Keratinocyte (primary cell): ENCODE results near the gene UFSP1. TPM values are rescaled to one million over a fixed set of nuclear protein-coding genes. Genes with fewer than 3 reads are reported as not detected.

Source experiments
- DNase-seq: peaks from one replicate; pipeline ENCODE4 v3.0.0-alpha.2; 2011; ENCODE audit warnings: low read depth, missing footprints, low spot score
- FAIRE-seq: peaks from 2 replicates; lab custom pipeline; 2011; peaks lifted over from hg19 to GRCh38; lab: Jason Lieb, UNC
- H2AFZ ChIP-seq: 2 replicates; pipeline ENCODE4 v1.6.0; 2012; ENCODE audit warnings: low read length, control low read depth, inconsistent platforms; ENCODE audit not compliant: control insufficient read depth
- H3K27ac ChIP-seq: 2 replicates; pipeline ENCODE4 v1.5.1; 2011; ENCODE audit warnings: low read length; ENCODE audit not compliant: control insufficient read depth, insufficient read depth
- H3K27me3 ChIP-seq: 3 replicates; pipeline ENCODE4 v1.6.0; 2011; ENCODE audit warnings: low read length; ENCODE audit not compliant: control insufficient read depth, insufficient read depth; ENCODE audit errors: extremely low read depth
- H3K36me3 ChIP-seq, 2 experiments: 2 replicates in 1 of 2; 3 replicates in 1 of 2; pipeline ENCODE4 v1.5.1; 2011; ENCODE audit warnings: low read length in 2 of 2, mild to moderate bottlenecking in 1 of 2; ENCODE audit not compliant: control insufficient read depth in 2 of 2, insufficient read depth in 2 of 2; ENCODE audit errors: extremely low read depth in 1 of 2
- H3K4me1 ChIP-seq: 3 replicates; pipeline ENCODE4 v1.5.1; 2011; ENCODE audit warnings: low read length; ENCODE audit not compliant: control insufficient read depth, insufficient read depth; ENCODE audit errors: extremely low read depth
- H3K4me2 ChIP-seq: 3 replicates; pipeline ENCODE4 v1.6.0; 2011; ENCODE audit warnings: low read depth, low read length; ENCODE audit not compliant: control insufficient read depth, insufficient read depth; ENCODE audit errors: extremely low read depth
- H3K4me3 ChIP-seq, 3 experiments: fragments of 200-600 bp in 1 of 3; sonication (generic) in 1 of 3; 2 replicates in 2 of 3; 3 replicates in 1 of 3; pipeline ENCODE4 v1.5.1; 2011 to 2016; ENCODE audit warnings: low read length in 3 of 3, mild to moderate bottlenecking in 3 of 3, control low read depth in 2 of 3, inconsistent platforms in 1 of 3, low read depth in 1 of 3, mixed read lengths in 1 of 3, mixed run types in 1 of 3, moderate library complexity in 1 of 3; ENCODE audit not compliant: control insufficient read depth in 2 of 3, insufficient read depth in 2 of 3; ENCODE audit errors: extremely low read depth in 1 of 3
- H3K79me2 ChIP-seq: 2 replicates; pipeline ENCODE4 v1.6.0; 2012; ENCODE audit warnings: low read length; ENCODE audit not compliant: control insufficient read depth, insufficient read depth
- H3K9ac ChIP-seq: 3 replicates; pipeline ENCODE4 v1.6.0; 2011; ENCODE audit warnings: low read length; ENCODE audit not compliant: control insufficient read depth, insufficient read depth; ENCODE audit errors: extremely low read depth
- H3K9me1 ChIP-seq: 3 replicates; pipeline ENCODE4 v1.6.0; 2011; ENCODE audit warnings: low read length; ENCODE audit not compliant: control insufficient read depth, insufficient read depth; ENCODE audit errors: extremely low read depth
- H3K9me3 ChIP-seq: 2 replicates; pipeline ENCODE4 v1.5.1; 2012; ENCODE audit warnings: low read depth, low read length; ENCODE audit not compliant: control insufficient read depth
- H4K20me1 ChIP-seq: 3 replicates; pipeline ENCODE4 v1.6.0; 2011; ENCODE audit warnings: low read length; ENCODE audit not compliant: control insufficient read depth, insufficient read depth; ENCODE audit errors: extremely low read depth
- CTCF ChIP-seq, 3 experiments: IDR thresholded peaks in 1 of 3; conservative IDR thresholded peaks in 1 of 3; optimal IDR thresholded peaks in 1 of 3; 2 replicates in 2 of 3; 3 replicates in 1 of 3; pipeline versions ENCODE3 to v1.5.1; 2011; ENCODE audit warnings: low read length in 3 of 3, mild to moderate bottlenecking in 3 of 3, moderate library complexity in 2 of 3, control low read depth in 1 of 3, inconsistent platforms in 1 of 3; ENCODE audit not compliant: insufficient read depth in 2 of 3; ENCODE audit errors: extremely low read depth in 1 of 3
- EZH2 ChIP-seq: IDR thresholded peaks from one replicate; pipeline ENCODE4 v1.6.1; 2012; ENCODE audit warnings: inconsistent platforms, mild to moderate bottlenecking, low read length, moderate library complexity
- dilution Hi-C: fragments of 300-500 bp; cut with MboI; formaldehyde crosslinking; loops from one replicate; pipeline ENCODE4 v1.7.0; 2020; ENCODE audit warnings: low sequenced_read_pairs; ENCODE audit not compliant: extremely low pct_ligation_motif_present
- polyA plus RNA-seq, 5 experiments: library from polyadenylated mRNA; depleted of rRNA in 3 of 5; stranded (reverse) in 3 of 5; stranded (forward) in 1 of 5; unstranded in 1 of 5; fragments of >200 nt; gene quantifications; 1 replicate in 1 of 5; 2 replicates in 3 of 5; 3 replicates in 1 of 5; pipeline versions ENCODE4 v1.2.1 to v1.2.3, GENCODE V29; 2011 to 2012; ENCODE audit warnings: missing spikeins in 2 of 5, low read depth in 1 of 5, low replicate concordance in 1 of 5

Gene UFSP1
- polyA plus RNA-seq, 1 donor (not counting 4 experiments of a cell fraction or from before 2014, with no cell fraction given): 1.0 TPM

GRCh38 chr7:100902638-100903037 lies 13.1 kb upstream of the UFSP1 start:
- Histone ChIP-seq H2AFZ (no peak overlapping the region), H3K9me1 (no peaks in the 10 kb centered on the region), H3K36me3 (no peaks in the 10 kb centered on the region), H3K9ac (no peak overlapping the region), H3K4me1 (no peaks in the 10 kb centered on the region), H3K4me3 (no peak overlapping the region), H3K27ac (no peak overlapping the region), H3K27me3 (peaks cover 10% of the 10 kb centered on the region), H3K9me3 (no peaks in the 10 kb centered on the region), H3K4me2 (no peak overlapping the region), H3K79me2 (no peaks in the 10 kb centered on the region), H4K20me1 (no peaks in the 10 kb centered on the region)
- DNase-seq: no peak
- TF ChIP-seq EZH2: no peak
- no peak for TF ChIP-seq CTCF (optimal IDR thresholded peaks at IDR 0.05 in 1 of 3, IDR thresholded peaks at IDR 0.05 in 1 of 3, conservative IDR thresholded peaks at IDR 0.05 in 1 of 3; ENCODE audit: extremely low read depth in 1 of 3, insufficient read depth in 2 of 3, low read length in 3 of 3)
- FAIRE-seq: no peak
- dilution Hi-C loops: no loop called here

- Histone ChIP-seq H3K4me3 (no peak overlapping the region), H3K36me3 (no peaks in the 10 kb centered on the region), H3K79me2 (no peaks in the 10 kb centered on the region), H3K9ac (no peak overlapping the region), H3K4me2 (no peak overlapping the region), H4K20me1 (no peaks in the 10 kb centered on the region), H3K27ac (no peak overlapping the region), H3K4me1 (no peaks in the 10 kb centered on the region), H3K27me3 (peaks cover 16% of the 10 kb centered on the region), H3K9me1 (no peaks in the 10 kb centered on the region), H3K9me3 (no peaks in the 10 kb centered on the region), H2AFZ (no peak overlapping the region)
- no peak for TF ChIP-seq CTCF (optimal IDR thresholded peaks at IDR 0.05 in 1 of 3, IDR thresholded peaks at IDR 0.05 in 1 of 3, conservative IDR thresholded peaks at IDR 0.05 in 1 of 3; ENCODE audit: extremely low read depth in 1 of 3, insufficient read depth in 2 of 3, low read length in 3 of 3)
- TF ChIP-seq EZH2: no peak
- no peak for FAIRE-seq
- no peak for DNase-seq
- dilution Hi-C loops: no loop called here
These were observed 12.4 kb upstream of the UFSP1 start for GRCh38 chr7:100901921-100902332.
